Right renal cortex interstitium (tissue), 3 donors: ENCODE measurements around the gene HCRT. TPM values are rescaled to one million over a fixed set of nuclear protein-coding genes. Genes with fewer than 3 reads are reported as not detected.

Experiments
- DNase-seq, 3 donors: peaks; one replicate each; pipeline ENCODE4 v3.0.0-alpha.2; 2013; ENCODE audit warnings: low read depth in 3 of 3, low spot score in 2 of 3
- polyA plus RNA-seq, 3 donors: library from polyadenylated mRNA; unstranded; fragments of 120-200 nt; gene quantifications; one replicate each; pipeline ENCODE4 v1.2.1, GENCODE V29; 2013; ENCODE audit not compliant: insufficient read length in 3 of 3

Gene HCRT
- polyA plus RNA-seq, 3 donors, result not detected

GRCh38 chr17:42180922-42181850 lies 4.1 kb downstream of the HCRT start, which contains the start of gene KCNH4:
Gene KCNH4, minus strand, starts transcription at chr17:42181142. Its CDS starts 197 bp downstream, at chr17:42180945.
- DNase-seq, result no peak

DNA sequence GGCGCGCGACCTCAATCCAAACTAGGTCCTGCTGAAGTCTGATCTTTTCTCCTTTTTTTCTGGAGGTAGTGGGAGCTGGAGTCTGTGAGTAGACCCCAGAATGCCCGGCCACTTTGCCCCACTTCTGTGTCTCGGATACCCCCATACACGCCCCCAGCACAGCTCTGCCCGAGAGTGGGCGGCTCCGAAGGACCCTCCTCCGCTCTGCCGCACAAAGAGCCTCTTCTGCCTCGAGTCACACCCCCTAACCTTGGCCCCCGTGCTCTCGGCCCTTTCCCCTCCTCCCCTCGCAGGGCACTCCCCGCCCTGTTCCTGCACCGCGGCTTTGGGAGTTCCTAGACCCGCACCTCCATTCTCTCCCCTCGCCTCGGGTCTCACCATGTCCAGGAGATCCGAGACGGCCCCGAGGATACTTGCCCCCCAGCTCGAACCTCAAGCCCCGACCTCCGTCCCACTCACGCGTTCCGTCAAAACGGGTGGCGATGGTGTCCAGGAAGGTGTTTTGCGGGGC lies 4.8 kb downstream of the HCRT start:
- no peak for DNase-seq

- DNase-seq, result peak in 1 of 3 donors; percentile 73
Measured at GRCh38 chr17:42179911-42180410, 5.3 kb downstream of the HCRT start.

- DNase-seq, result no peak
Measured at GRCh38 chr17:42179335-42179734, 5.9 kb downstream of the HCRT start.

DNA sequence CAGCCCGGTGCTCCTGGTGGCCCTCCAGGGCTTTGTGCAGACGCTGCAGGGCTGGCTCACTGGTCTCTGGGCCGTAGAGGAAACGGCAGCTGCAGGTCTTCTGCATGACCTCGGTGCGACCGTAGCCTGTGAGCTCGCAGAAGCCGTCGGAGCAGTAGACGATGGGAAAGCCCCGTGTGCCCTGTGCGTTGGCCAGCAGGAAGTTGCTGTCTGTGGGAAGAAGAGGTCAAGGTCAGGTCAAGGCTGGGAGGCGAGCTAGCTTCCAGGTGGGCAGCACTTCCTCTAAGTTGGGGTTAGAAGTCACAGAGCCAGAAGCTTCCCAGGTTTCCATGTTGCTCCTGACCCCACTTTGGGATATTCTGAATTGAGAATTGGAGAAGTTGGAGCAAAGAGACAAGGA lies 6.4 kb downstream of the HCRT start:
- DNase-seq, result no peak

GRCh38 chr17:42177684-42178083 lies 7.6 kb downstream of the HCRT start:
- no peak for DNase-seq

GRCh38 chr17:42174126-42174783 lies 11.0 kb downstream of the HCRT start:
- DNase-seq, result no peak

DNA sequence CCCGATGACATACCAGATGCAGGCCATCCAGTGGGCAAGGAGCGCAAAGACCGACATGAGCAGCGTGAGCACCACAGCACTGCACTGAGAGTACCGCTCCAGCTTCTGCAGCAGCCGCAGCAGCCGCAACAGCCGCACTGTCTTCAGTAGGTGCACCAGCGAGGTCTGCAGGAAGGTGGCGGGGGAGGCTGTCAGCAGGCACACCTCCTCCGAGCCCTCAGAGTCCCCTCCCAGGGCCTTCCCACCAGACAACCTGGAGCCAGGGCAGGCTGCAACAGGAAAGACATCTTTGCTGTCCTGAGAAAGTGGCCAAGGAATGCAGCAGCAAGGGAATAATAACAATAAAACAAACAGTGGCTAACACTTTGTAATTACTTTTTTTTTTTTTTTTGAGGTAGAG lies 13.4 kb downstream of the HCRT start:
- no peak for DNase-seq

DNA sequence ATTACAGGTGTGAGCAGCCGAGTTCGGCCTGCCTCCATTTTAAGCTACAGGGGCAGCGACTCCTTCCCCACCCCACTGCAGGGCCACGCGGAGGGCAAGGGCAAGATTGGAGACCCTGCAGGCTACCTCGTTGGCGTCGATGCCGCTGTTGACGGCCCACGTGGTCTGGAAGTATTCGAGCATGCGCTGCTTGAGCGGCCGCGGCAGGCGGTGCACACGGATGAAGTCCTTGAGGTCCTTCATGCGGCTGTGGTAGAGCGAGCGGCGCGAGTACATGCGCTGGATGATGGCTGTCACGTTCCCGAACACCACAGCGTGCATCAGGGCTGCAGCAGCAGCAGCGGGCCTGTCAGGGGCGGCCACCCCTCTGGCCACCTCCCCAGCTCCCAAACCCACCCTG lies 15.9 kb downstream of the HCRT start:
- no peak for DNase-seq

GRCh38 chr17:42167807-42168206 lies 17.4 kb downstream of the HCRT start:
- no peak for DNase-seq

- DNase-seq, result no peak
Measured at GRCh38 chr17:42166196-42166763, 19.0 kb downstream of the HCRT start.

GRCh38 chr17:42165751-42166150 lies 19.5 kb downstream of the HCRT start:
- DNase-seq, result no peak

- no peak for DNase-seq
Measured at GRCh38 chr17:42163696-42164407, 21.4 kb downstream of the HCRT start.

DNA sequence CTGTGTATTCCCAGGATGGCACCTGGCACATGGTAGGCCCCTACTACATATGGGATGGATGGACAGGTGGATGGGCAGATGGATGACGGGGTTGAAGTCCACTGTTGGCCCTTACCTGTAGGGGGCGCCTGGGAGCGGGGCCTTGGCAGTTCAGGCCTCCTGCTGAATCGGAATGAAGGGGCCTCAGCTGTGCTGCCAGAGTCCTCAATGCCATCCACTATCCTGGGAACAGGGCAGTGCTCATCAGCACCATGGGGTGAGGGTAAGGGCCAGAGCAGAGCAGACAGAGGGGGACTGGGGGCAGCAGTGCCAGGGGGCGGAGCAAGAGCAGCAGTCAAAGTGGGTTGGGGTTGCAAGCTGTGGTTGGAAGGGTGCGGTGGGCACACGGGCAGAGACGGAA lies 22.1 kb downstream of the HCRT start:
- no peak for DNase-seq

- DNase-seq, result no peak
Measured at GRCh38 chr17:42160531-42160910, 24.7 kb downstream of the HCRT start.

DNA sequence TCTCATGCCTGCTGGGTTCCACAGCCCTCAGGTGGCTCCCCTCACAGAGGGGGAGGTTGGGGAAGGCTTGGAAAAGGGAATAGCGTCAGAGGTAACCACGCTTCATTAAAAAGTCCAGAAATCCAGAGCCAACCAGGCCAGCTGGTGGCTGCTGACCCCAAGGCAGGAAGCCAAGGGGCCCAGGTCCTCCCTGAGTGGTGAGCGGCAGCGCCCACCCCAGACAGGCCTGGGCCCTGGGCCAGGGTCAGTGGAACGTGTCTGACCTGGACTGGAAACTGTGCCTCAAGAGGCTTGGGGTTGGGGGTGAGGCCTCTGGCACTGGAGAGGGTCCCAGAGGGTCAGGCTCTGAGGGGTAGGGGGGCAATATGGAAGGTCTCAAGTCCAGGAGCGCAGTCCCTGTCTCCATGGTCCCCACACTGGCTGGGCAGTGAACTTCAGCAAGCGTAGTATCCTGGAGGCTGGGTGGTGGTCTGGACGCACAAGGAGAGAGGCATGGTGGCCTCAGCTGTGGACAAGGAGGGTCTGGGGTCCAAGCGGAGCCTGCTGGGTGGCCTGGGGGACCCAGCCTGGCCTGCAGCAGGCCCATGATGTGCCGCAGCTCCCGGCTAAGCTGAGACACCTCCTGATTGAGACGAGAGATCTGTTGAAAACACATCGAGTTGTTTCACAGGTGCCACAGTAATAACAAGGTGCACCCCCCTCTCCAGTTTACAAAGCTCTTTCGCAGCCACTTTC lies 25.3 kb downstream of the HCRT start:
- no peak for DNase-seq

- no peak for DNase-seq
Measured at GRCh38 chr17:42155614-42156045, 29.6 kb downstream of the HCRT start.

GRCh38 chr17:42153919-42154742 lies 31.1 kb downstream of the HCRT start:
- no peak for DNase-seq
